ENCODE results near the gene CELSR1. TPM values are rescaled to one million over a fixed set of nuclear protein-coding genes. Genes with fewer than 3 reads are reported as not detected.
A peak's percentile ranks its signal among the peaks of the same experiment; 100 is the strongest.

The CELSR1 gene
- total RNA-seq, 1 donor from 2014 or later, result 0.39 TPM

DNA sequence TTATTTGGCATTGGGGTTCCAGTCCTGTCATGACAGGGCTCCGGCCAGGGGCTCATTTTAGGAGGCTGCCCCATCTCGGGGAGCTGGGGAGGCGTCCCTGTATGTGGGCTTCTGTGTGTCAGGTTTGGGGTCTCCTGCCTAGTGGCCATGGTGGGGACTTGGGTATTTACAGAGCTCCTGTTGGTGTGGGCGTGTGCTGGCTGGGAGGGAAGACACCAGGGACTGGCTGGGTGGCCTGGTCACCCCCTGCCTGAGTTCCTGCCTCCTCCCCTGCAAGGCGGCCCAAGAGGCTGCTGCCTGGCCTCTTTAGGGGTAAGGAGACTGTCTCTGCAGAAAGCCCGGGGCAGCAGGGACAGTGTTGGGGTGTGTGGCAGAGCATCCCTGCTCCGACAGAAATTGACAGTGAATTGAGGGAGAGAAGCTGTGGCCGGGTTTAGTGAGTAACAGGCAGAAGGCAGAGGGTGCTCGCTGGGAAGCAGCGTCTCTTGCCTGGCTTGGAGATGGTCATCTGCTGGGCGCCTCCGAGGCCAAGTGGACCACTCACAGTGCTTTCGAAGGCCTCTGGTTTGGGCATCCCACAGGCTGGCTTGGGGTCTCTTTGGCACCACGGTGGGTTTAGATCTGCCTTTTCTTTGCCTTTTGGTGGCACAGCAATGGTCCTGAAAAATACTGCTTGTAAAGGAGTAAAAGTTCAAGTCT is 42.5 kb upstream of the CELSR1 start:
- H3K4me3 Mint-ChIP-seq, result peak overlapping the region; percentile 95
- DNase-seq (ENCODE audit: low spot score), result no peak
- H3K27me3 Mint-ChIP-seq (ENCODE audit: insufficient read depth), result no peaks in the 10 kb centered on the region
- intact Hi-C loops (cut with micrococcal nuclease), result loop anchor here (5.0 kb wide), 1 partner anchor 543 kb away; no protein-coding TSS in a partner anchor
- peaks cover 7% of the 10 kb centered on the region for H3K36me3 Mint-ChIP-seq (ENCODE audit: low read depth)
- no peak overlapping the region for H3K27ac Mint-ChIP-seq
- no peaks in the 10 kb centered on the region for H3K9me3 Mint-ChIP-seq
- H3K4me1 Mint-ChIP-seq (ENCODE audit: low read depth), result peaks cover 51% of the 10 kb centered on the region

DNA sequence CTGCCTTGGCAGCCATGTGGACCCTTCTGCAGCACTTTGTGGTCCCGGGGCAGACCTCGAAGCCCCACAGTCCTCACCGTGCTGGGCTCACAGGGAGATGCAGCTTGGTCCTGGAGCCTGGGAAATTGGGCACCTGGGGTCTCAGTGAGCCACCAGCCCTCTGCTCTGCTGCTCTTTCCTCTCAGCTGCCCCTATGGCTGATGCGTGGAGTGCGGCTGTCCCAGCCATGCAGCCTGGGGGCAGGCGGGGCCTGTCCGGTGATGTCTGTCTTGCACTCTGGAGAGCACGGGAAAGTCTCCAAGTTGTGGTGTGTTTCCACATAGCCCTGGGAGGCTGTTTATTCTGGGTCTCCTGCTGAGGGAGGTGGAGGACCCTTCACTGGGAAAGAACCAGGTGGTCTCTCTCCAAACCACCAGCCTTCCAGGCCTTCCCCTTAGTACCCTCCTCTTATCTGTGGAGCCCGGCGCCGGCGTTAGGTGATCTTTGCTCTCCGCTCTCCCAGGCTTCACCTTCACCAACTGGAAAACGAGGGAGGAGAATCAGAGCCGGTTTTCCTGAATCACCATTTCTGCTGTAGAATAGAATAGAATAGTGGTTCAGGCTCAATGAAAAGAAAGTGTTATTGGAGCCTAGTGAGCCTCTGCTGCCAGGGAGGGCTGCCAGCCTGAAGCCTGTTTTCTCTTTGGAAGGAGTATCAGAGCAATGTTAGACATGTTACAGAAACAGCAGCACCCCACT is 41.6 kb upstream of the CELSR1 start:
- Mint-ChIP-seq H3K27me3 (ENCODE audit: insufficient read depth) (no peaks in the 10 kb centered on the region), H3K4me1 (ENCODE audit: low read depth) (peaks cover 46% of the 10 kb centered on the region), H3K9me3 (no peaks in the 10 kb centered on the region), H3K4me3 (peak overlapping the region; percentile 95), H3K27ac (peak overlapping the region; percentile 63), H3K36me3 (ENCODE audit: low read depth) (peaks cover 7% of the 10 kb centered on the region)
- DNase-seq (ENCODE audit: low spot score), result no peak
- intact Hi-C loops (cut with micrococcal nuclease), result loop anchor here (1.0 to 5.0 kb wide), 2 partner anchors 25 to 542 kb away; no protein-coding TSS in a partner anchor

DNA sequence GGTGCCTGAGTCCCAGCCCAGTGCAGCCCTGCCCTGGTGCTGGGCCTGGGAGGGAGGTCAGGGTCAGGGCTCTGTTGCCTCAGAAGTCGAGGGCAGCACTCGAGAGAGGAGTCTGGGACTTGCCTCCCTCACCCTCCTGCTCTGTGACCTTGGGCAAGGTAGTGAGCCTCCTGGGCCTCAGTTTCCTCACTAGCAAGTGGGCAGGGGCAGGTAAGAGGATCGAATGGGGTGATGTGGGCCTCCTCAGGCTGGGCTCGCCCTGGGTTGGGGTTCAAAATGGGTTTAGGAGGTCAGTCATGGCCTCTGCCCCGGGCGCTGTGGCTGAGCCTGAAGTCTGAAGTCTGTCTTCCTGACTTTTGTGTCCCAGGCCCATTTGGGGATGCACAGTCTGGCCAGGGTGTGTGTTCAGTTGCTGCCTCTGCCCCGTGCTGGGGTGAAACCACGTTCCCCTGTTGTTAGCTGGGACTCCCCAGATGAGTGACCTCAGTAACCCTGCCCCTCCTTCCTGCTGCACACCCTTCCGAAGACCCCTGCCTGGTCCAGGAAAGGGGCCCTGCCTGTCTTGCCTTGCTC is 40.9 kb upstream of the CELSR1 start:
- Mint-ChIP-seq H3K27ac (peak overlapping the region; percentile 63), H3K4me1 (ENCODE audit: low read depth) (peaks cover 46% of the 10 kb centered on the region)
- intact Hi-C loops (cut with micrococcal nuclease), result loop anchor here (1.0 to 5.0 kb wide), 2 partner anchors 26 to 541 kb away; no protein-coding TSS in a partner anchor

DNA sequence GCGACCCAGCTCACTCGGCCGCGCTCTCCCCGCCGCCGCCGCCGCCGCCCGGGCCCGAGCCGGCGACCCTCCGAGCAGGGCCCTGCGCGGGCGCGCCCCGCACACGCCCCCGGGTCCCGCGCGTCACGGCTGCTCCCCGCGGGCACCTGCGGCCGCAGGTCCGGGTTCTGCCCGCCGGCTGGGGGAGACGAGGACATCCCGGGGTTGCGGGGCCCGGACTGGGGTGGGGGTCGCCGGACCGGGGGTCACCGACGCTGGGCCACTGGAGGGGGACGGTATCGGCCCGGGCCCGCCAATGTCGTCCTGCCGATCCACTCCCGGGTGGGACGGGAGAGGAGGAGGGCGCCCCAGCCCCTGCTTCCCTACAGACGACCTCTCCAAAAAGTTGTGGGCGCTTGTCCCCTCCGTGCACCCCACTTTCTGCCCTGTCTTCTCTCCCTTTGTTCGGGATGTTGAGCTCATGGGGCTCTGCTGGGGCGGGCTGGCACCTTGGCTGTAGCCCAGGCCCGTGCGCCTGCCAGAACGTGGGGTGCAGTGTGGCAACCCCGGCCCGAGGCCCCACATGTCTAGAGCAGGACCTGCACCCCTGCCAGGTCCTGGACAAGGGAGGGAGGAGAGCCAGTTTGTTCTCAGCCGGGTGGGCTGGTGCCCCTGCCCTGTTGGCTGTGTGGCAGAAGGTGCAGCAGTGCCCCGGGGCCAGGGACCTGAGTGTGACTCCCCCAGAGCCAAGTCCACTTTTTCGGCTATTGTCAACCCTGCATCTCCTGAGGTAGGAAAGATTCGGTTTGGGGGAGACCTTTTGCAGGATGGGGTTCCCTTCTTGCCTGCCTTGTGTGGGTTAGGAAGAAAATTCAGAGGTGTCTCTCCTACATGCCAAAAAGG is 40.2 kb upstream of the CELSR1 start:
- Mint-ChIP-seq H3K4me1 (ENCODE audit: low read depth) (peaks cover 46% of the 10 kb centered on the region), H3K27me3 (ENCODE audit: insufficient read depth) (no peaks in the 10 kb centered on the region), H3K36me3 (ENCODE audit: low read depth) (peaks cover 7% of the 10 kb centered on the region), H3K27ac (peak overlapping the region; percentile 93), H3K4me3 (peak overlapping the region; percentile 95), H3K9me3 (no peaks in the 10 kb centered on the region)
- DNase-seq (ENCODE audit: low spot score), result no peak
- intact Hi-C loops (cut with micrococcal nuclease), result loop anchor here (1.0 to 5.0 kb wide), 3 partner anchors 27 to 540 kb away; no protein-coding TSS in a partner anchor

More for the DNA sequence above, 40.9 kb upstream of the CELSR1 start:
- Mint-ChIP-seq H3K9me3 (no peaks in the 10 kb centered on the region), H3K27me3 (ENCODE audit: insufficient read depth) (no peaks in the 10 kb centered on the region), H3K36me3 (ENCODE audit: low read depth) (peaks cover 7% of the 10 kb centered on the region), H3K4me3 (peak overlapping the region; percentile 95)
- DNase-seq (ENCODE audit: low spot score), result no peak

- peak; percentile 58 for DNase-seq (ENCODE audit: low spot score)
- peaks cover 38% of the 10 kb centered on the region for H3K4me1 Mint-ChIP-seq (ENCODE audit: low read depth)
- peaks cover 6% of the 10 kb centered on the region for H3K9me3 Mint-ChIP-seq
- H3K4me3 Mint-ChIP-seq, result peak overlapping the region; percentile 77
- peaks cover 7% of the 10 kb centered on the region for H3K36me3 Mint-ChIP-seq (ENCODE audit: low read depth)
- no peaks in the 10 kb centered on the region for H3K27me3 Mint-ChIP-seq (ENCODE audit: insufficient read depth)
- intact Hi-C loops (cut with micrococcal nuclease), result loop anchor here (1.0 to 5.0 kb wide), 3 partner anchors 38 to 539 kb away; no protein-coding TSS in a partner anchor
- H3K27ac Mint-ChIP-seq, result no peak overlapping the region
Observed at GRCh38 chr22:46576556-46577367, 39.3 kb upstream of the CELSR1 start.

DNA sequence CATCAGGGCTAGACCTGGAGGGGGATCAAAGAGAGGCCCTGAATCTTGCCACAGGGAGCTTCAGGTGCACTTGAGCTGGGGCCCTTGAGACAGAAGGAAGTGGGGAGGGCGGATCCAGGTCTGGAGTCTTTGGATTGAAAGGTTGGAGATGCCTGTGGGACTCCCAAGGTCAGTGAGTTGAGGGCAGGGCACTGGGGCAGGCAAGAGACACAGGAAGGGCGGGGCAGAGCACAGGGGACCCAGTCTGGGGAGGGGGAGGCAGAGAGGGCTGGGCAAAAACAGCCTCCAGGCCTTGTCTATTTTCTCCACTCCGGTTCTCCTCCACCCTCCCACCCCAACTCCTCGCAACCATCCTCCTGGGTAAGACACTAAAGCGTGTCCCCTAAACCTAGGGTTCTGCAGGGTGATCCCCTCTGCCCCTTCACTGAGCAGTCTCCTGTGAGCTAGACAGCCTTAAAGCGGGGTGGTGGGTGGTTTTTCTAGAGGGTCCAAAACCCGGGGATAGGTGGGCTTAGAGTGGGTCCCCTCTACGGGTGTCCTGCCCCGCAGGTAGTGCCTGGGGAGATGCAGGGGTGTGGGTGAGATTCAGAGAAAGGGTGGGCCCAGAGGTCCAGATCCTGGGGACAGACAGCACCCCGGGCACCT is 38.6 kb upstream of the CELSR1 start:
- H3K36me3 Mint-ChIP-seq (ENCODE audit: low read depth), result peaks cover 7% of the 10 kb centered on the region
- peaks cover 32% of the 10 kb centered on the region for H3K4me1 Mint-ChIP-seq (ENCODE audit: low read depth)
- peak overlapping the region; percentile 84 for H3K27ac Mint-ChIP-seq
- no peaks in the 10 kb centered on the region for H3K27me3 Mint-ChIP-seq (ENCODE audit: insufficient read depth)
- no peak for DNase-seq (ENCODE audit: low spot score)
- H3K9me3 Mint-ChIP-seq, result peaks cover 13% of the 10 kb centered on the region
- peak overlapping the region; percentile 77 for H3K4me3 Mint-ChIP-seq
- intact Hi-C loops (cut with micrococcal nuclease), result loop anchor here (1.0 to 5.0 kb wide), 2 partner anchors 38 to 539 kb away; no protein-coding TSS in a partner anchor

DNA sequence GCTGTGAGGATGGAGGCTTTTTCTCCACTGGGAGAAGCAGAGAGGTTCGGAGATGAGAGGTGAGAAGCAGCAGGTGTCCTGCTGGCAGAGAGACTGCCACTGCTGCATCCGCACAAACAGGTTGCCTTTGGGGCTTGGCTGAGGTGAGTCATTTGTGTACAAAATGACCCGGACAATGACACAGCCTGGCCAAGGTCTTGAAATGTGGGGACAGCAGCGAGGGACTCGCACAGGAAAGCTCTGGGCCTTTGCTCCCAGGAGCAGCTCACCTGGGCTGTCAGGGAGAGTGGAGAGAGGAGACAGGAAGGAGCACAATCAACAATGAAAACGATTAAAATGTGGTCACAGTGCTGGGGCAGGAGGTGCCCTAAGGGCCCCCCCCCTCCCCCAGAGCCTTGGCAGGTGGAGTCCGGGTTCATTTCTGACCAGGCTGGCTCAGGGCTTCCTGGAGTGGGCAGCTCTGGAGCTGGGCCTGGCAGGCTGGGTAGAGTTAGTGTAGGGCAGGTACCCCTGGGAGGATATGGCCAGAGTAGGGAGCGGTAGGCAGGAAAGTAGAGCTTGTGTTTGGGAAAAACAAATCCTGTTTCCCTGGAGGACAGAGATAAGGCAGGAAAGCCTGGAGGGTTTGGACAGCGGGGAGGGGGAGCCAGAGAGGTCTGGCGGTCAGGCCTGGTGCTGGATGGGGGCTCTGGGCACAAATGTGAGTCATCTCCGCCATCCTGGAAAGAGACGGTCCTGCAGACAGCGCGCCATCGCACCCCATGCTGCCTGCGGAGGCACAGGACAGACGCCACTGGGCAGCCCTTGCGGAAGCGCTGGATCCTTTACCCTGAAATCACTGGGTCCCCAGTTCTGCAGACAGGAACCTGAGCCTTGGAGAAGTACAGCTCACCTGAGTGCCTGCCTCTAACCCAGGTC is 37.8 kb upstream of the CELSR1 start:
- intact Hi-C loops (cut with micrococcal nuclease), result loop anchor here (5.0 kb wide), 1 partner anchor 538 kb away; no protein-coding TSS in a partner anchor
- Mint-ChIP-seq H3K4me3 (peak overlapping the region; percentile 77), H3K36me3 (ENCODE audit: low read depth) (peaks cover 5% of the 10 kb centered on the region), H3K4me1 (ENCODE audit: low read depth) (peaks cover 31% of the 10 kb centered on the region), H3K9me3 (peaks cover 13% of the 10 kb centered on the region), H3K27me3 (ENCODE audit: insufficient read depth) (no peaks in the 10 kb centered on the region), H3K27ac (peak overlapping the region; percentile 84)
- no peak for DNase-seq (ENCODE audit: low spot score)

GRCh38 chr22:46574438-46574992 is 37.1 kb upstream of the CELSR1 start:
- Mint-ChIP-seq H3K27me3 (ENCODE audit: insufficient read depth) (no peaks in the 10 kb centered on the region), H3K36me3 (ENCODE audit: low read depth) (peaks cover 5% of the 10 kb centered on the region), H3K27ac (no peak overlapping the region), H3K4me3 (peak overlapping the region; percentile 77), H3K9me3 (peaks cover 13% of the 10 kb centered on the region), H3K4me1 (ENCODE audit: low read depth) (peaks cover 24% of the 10 kb centered on the region)
- intact Hi-C loops (cut with micrococcal nuclease), result no loop called here
- no peak for DNase-seq (ENCODE audit: low spot score)

DNA sequence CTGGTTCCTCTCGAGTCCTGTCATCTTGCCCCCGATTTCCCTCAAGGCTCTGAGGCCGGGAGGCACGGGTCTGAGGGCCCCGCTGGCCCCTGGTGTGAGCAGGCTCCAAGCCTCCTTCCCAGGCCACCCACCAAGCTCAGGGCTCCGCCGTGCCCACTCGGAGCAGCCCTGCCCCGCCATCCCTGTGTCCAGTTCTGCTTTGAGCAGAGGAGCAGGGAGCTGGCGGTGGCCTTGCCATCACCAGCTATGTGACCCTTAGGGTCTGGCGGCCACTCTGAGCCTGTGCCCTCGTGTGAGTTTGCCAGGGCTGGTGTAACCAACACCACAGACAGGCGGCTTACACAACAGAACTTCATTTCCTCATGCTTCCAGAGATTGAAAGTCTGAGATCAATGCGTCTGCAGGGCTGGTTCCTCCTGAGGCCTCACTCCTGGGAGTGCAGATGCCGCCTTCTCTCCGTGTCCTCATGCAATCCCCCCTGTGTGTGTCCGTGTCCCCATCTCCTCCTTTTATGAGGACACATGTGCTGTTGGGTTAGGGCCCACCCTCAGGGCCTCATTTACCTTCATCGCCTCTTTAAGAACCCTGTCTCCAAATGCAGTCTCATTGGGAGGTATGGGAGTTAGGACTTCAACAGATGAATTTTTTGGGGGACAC is 36.5 kb upstream of the CELSR1 start:
- H3K36me3 Mint-ChIP-seq (ENCODE audit: low read depth), result peaks cover 1% of the 10 kb centered on the region
- intact Hi-C loops (cut with micrococcal nuclease), result no loop called here
- no peaks in the 10 kb centered on the region for H3K27me3 Mint-ChIP-seq (ENCODE audit: insufficient read depth)
- H3K4me3 Mint-ChIP-seq, result peak overlapping the region; percentile 21
- peaks cover 18% of the 10 kb centered on the region for H3K4me1 Mint-ChIP-seq (ENCODE audit: low read depth)
- H3K27ac Mint-ChIP-seq, result no peak overlapping the region
- peaks cover 13% of the 10 kb centered on the region for H3K9me3 Mint-ChIP-seq
- no peak for DNase-seq (ENCODE audit: low spot score)

Data from activated T-helper 1 cell treated with anti-CD3 and anti-CD28 coated beads, Interleukin-12 subunit alpha, Interleukin-12 subunit beta, Interleukin-2, Interleukin-4 antibody, amounts not matched to agents 30 ng/mL and 10 ng/mL and 1 ng/mL, durations not matched to agents 14 hours and 24 hours and 36 hours (primary cell).